HS-5 (cell line): ENCODE data around the gene GRIK2.

Source experiments
- DNase-seq: peaks from one replicate; pipeline ENCODE4 v3.0.0-alpha.2; 2012; ENCODE audit warnings: low read depth

The GRIK2 gene

DNA sequence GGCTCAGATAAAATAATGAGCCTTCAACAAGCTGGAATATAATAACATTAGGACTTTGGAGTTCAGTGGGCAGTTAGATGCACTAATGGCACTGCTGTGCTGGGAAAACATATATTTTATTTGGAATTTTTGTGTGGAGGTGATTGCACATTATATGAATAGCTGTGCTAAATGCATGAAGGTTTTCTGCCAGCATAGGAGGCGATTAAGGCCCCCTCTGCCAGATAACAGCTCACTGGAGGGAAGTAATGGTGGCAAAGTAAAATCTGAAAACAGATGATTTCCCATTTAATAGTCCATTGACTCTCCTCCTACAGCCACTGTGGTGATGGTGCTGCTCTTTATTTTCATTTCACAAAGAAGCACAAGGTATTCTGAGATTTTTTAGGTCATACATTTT lies 326.0 kb downstream of the GRIK2 start:
- no peak for DNase-seq

GRCh38 chr6:101722471-101722870 lies 329.0 kb downstream of the GRIK2 start:
- no peak for DNase-seq

DNA sequence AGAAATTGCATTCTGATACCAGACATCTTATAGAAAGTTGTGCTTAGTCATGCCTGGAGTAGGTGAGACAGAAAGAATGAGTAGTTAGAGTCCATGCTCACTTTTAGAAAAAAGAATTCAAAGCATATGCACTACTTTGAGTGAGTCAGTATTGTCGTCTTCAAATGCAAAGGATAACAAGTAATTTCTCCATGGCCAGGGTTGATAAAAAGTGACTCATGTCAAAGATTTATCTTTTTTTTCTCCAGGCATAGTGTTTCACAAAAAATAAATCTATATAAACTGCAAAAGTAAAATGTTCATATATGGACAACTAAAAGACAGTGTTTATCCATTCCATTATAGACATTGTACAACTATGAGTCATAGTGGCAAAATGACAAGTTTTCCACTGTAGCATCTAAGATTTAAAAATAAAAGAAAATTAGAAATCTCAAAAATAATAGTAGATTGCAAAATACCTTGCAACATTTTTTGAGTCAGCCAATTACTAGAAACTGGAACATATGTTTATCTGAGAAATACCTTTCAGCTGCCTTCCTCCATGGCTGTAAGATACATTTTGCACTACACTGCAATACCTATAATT lies 329.6 kb downstream of the GRIK2 start:
- DNase-seq: peak; percentile 94

DNA sequence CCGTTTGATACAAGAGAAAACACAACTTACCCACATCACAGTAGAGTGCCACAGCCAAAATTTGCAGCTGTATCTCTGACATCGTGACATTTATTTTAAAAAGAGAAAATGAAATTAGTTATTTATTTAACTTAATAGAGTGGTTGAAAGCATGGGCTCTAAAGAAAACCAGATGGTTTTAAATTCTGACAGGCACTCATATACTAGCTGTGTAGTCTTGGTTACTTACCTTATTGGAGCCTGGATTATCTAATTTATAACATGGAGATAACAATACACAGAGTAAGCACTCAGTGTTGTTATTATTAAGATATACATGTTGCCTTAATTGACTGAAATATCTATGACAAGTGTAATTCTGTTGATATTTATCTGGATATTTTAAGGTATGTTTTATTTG lies 334.9 kb downstream of the GRIK2 start:
- no peak for DNase-seq

- no peak for DNase-seq
Observed at GRCh38 chr6:101728956-101729355, 335.4 kb downstream of the GRIK2 start.

- no peak for DNase-seq
Observed at GRCh38 chr6:101730954-101731353, 337.4 kb downstream of the GRIK2 start.

- no peak for DNase-seq
Observed at GRCh38 chr6:101733899-101734298, 340.4 kb downstream of the GRIK2 start.

- DNase-seq: no peak
Observed at GRCh38 chr6:101738481-101738880, 345.0 kb downstream of the GRIK2 start.

DNA sequence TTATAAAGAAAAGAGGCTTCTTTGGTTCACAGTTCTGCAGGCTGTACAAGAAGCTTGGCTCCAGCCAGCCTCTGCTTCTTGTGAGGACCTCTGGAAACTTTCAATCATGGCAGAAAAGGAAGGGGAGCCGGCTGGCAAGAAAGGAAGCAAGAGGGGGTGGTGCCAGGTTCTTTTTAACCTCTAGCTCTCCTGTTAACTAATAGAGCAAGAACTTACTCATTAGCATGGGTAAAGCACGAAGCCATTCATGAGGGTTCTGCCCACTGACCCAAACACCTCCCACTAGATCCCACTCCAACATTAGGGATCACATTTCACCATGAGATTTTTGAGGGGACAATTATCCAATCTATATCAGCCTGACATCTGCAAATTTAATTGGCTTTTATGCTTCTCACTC lies 347.1 kb downstream of the GRIK2 start:
- DNase-seq: no peak

GRCh38 chr6:101741474-101742171 lies 348.1 kb downstream of the GRIK2 start:
- DNase-seq: no peak

GRCh38 chr6:101747160-101747559 lies 353.7 kb downstream of the GRIK2 start:
- no peak for DNase-seq

DNA sequence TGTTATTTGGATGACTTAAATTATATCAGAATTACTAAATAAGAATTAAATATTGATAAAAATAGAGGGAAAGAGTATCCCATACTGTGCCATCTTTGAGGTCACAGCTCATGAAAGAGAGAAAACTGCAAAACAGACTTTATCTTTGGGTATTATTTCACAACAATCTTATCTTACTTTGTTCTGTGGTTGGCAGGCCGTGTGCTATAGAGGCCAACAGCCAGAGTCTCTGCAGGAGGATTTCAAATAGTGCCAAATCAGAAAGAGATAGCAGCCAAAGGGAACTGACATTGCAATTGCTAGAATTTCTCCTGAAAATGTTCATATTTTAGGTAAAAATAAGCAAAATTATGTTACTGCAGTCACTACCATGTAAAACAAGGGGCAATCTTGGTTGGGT lies 354.2 kb downstream of the GRIK2 start:
- DNase-seq: no peak

DNA sequence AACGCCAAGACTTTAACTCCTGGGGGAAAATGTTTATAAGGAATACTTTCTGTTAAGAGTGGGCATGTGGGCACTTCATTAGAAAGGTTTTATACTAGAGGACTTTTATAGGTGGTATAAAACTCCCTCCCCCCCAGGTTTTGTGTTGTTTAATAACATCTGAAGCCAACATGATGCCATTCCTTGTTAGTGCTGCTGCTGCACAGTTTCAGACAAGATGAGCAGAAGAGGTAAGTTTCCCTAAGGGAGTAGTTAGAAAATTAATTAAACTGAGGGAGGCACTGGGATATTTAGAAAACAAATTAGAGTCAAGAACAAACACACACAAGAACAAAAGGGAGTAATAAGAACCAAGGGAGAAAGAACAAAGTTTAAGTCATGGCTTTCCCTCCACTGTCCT lies 362.4 kb downstream of the GRIK2 start:
- no peak for DNase-seq

- no peak for DNase-seq
Observed at GRCh38 chr6:101758368-101758767, 364.9 kb downstream of the GRIK2 start.

DNA sequence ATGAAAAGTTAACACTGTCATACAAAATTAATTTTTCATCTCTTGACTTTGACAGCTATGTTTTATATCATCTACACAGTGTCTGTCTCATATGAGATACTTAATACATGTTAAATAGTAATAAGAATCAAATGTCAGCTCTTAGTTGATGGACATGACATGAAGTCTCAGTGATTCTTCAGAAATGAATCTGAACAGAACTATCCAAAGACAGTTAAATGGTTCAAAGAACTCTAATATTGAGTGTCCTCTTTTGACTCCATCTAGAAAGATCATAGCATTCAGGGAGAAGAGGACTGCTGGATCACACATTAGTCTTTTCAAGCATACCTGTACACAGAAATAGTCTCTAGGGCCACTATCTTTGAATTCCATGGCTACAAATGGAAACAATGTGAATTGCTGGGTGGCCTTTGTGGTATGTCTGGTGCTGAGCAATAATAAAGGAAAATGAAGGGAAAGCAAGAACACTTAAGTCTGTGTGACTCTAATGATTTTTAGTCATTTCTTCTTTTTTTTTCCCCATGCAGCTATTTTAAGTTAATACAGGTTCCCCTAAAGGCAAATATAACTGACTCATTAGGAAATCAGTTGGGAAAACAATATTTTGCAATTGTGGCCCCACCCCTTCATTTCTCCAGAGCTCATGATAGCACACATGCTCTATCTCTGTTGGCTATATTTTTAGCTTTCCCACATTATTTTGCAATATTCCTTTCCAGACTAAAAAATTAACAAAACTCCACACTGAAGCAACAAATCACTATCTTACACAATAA lies 367.5 kb downstream of the GRIK2 start:
- peak; percentile 55 for DNase-seq

DNA sequence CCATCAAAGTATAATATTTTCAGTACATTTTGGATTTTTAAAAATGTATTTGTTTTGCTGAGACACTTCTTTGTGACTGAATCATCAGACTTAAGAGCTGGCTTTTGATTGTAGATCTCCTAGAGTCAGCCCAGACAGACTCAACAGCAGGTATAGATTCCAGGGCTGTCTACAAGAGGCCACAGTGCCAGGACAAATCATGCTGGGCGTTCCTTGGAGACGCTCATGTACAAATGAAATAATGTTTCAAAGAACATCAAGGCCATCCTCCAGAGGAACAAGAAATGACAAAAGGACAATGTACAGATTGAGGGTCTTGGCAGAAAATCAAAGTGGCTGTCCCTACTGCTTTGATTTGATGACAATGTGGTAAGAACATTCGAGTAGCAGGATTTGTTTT lies 369.3 kb downstream of the GRIK2 start:
- no peak for DNase-seq

DNA sequence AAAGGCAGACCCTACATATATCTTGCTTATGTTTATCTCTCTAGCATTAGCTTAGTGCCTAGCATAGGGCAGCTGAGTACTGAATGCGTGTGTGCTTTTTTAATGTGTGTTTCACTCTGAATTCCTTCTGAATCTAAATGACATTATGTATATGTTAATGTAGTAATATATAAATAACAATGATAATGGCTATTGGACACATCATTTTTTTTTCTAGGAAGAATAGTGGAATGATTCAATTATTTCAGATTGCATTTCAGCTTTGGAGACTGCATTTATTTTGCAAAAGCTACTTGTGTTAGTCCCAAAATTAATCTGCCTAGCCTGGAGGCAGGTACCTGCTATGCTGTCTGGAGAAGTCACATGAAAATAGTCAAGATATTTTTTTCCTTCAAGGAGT lies 371.8 kb downstream of the GRIK2 start:
- no peak for DNase-seq

GRCh38 chr6:101770116-101770515 lies 376.6 kb downstream of the GRIK2 start:
- DNase-seq: no peak

- DNase-seq: no peak
Observed at GRCh38 chr6:101776919-101777350, 383.4 kb downstream of the GRIK2 start.

DNA sequence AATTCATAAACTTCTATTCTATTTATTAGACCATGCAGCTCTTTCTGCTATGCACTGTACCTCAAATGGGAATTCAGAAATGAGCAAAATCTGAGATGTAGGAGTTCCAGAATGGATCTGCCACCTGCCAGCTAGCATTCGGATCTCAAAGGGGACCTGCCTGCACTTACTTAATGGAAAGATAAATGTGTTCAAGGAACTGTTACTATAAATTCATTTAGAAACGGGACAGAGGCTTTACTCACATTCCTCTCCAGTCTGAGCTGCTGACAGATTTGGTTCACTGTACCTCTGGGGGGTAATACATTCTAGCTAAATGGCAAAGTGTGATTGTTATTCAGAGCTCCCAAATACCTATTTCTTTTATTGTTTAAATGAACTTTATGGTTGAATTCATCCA lies 384.1 kb downstream of the GRIK2 start:
- no peak for DNase-seq

- peak; percentile 49 for DNase-seq
Observed at GRCh38 chr6:101779051-101779844, 385.7 kb downstream of the GRIK2 start.

GRCh38 chr6:101783287-101783686 lies 389.8 kb downstream of the GRIK2 start:
- DNase-seq: no peak
